ENCODE results near the gene ROBO1. TPM values are rescaled to one million over a fixed set of nuclear protein-coding genes. Genes with fewer than 3 reads are reported as not detected.

The ROBO1 gene
- total RNA-seq, 1 experiment from 2014 or later, result 67.6 TPM

DNA sequence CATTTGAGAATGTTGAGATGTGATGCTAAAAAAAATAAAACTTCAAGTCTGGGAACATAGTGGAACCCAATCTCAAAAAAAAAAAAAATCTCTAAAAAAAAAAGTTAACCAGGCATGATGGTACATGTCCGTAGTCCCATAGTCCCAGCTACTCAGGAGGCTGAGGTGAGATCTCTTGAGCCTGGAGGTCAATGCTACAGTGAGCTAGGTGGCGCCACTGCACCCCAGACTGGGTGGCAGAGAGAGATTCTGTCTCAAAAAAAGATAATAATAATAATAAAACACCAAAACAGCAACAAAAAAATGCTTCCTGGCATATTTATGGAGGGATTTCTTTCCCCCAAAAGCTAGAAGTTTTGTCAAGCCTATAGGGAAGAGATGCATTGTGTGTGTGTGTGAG, 361.6 kb downstream of the ROBO1 start:
- BruUV-seq (replicated peaks), result no TSS peak
- TF ChIP-seq EZH2 (IDR thresholded peaks at IDR 0.05; ENCODE audit: borderline replicate concordance, low read depth, low read length, poor library complexity, severe bottlenecking), result no peak
- TF ChIP-seq, protein P1, sequence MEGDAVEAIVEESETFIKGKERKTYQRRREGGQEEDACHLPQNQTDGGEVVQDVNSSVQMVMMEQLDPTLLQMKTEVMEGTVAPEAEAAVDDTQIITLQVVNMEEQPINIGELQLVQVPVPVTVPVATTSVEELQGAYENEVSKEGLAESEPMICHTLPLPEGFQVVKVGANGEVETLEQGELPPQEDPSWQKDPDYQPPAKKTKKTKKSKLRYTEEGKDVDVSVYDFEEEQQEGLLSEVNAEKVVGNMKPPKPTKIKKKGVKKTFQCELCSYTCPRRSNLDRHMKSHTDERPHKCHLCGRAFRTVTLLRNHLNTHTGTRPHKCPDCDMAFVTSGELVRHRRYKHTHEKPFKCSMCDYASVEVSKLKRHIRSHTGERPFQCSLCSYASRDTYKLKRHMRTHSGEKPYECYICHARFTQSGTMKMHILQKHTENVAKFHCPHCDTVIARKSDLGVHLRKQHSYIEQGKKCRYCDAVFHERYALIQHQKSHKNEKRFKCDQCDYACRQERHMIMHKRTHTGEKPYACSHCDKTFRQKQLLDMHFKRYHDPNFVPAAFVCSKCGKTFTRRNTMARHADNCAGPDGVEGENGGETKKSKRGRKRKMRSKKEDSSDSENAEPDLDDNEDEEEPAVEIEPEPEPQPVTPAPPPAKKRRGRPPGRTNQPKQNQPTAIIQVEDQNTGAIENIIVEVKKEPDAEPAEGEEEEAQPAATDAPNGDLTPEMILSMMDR (conservative IDR thresholded peaks at IDR 0.05; ENCODE audit: low read depth, low read length), result peak; percentile 47
- DNase-seq (ENCODE audit: low spot score), result no peak
- ChIA-PET POLR2A (ENCODE audit: low non-redundant PET) (no interaction called here), CTCF (interaction anchor here (0.6 kb wide), 1 partner anchor 300 kb away, joined by 4 read pairs; no protein-coding TSS in a partner anchor)
- H3K4me3 ChIP-seq (ENCODE audit: low read depth, low read length, poor library complexity, severe bottlenecking), result no peak overlapping the region
- intact Hi-C loops (cut with micrococcal nuclease; ENCODE audit: unreplicated experiment), result no loop called here
- no peaks in the 10 kb centered on the region for H3K36me3 ChIP-seq (ENCODE audit: insufficient read depth, low read length, poor library complexity, severe bottlenecking)
- no peaks in the 10 kb centered on the region for H3K27me3 ChIP-seq (replicated peaks; ENCODE audit: insufficient read depth, low read depth, low read length, poor library complexity)
- H3K27ac ChIP-seq (ENCODE audit: low read depth, low read length, poor library complexity, severe bottlenecking), result no peak overlapping the region
- no peaks in the 10 kb centered on the region for H3K4me1 ChIP-seq (ENCODE audit: insufficient read depth, low read length, poor library complexity, severe bottlenecking)
- no peaks in the 10 kb centered on the region for H3K9me3 ChIP-seq (ENCODE audit: low read depth, low read length, poor library complexity, severe bottlenecking)

DNA sequence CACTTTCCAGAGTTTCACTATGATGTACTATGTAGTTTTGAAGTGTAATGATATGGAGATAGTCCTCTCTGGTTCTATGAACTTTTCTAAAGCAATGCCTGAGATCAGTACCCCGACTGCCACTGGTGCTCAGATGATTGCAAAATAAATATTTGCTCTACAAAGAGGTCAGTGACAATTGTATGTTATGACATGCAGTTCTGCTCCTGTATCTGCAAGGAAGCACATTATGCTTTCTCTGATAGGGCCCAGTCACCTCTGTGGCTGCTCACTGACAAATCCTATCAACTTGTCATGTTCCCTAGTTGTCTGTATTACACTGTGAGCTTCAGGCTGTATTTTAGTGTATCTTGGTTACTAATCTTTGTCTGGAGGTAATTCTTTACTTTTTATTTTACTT, 362.6 kb downstream of the ROBO1 start:
- BruUV-seq (replicated peaks), result no TSS peak
- no peaks in the 10 kb centered on the region for H3K9me3 ChIP-seq (ENCODE audit: low read depth, low read length, poor library complexity, severe bottlenecking)
- H3K4me3 ChIP-seq (ENCODE audit: low read depth, low read length, poor library complexity, severe bottlenecking), result no peak overlapping the region
- TF ChIP-seq, protein P1 (conservative IDR thresholded peaks at IDR 0.05; ENCODE audit: low read depth, low read length), result no peak
- TF ChIP-seq EZH2 (IDR thresholded peaks at IDR 0.05; ENCODE audit: borderline replicate concordance, low read depth, low read length, poor library complexity, severe bottlenecking), result no peak
- ChIA-PET CTCF (no interaction called here), POLR2A (ENCODE audit: low non-redundant PET) (no interaction called here)
- intact Hi-C loops (cut with micrococcal nuclease; ENCODE audit: unreplicated experiment), result no loop called here
- H3K4me1 ChIP-seq (ENCODE audit: insufficient read depth, low read length, poor library complexity, severe bottlenecking), result no peaks in the 10 kb centered on the region
- no peak for DNase-seq (ENCODE audit: low spot score)
- no peaks in the 10 kb centered on the region for H3K36me3 ChIP-seq (ENCODE audit: insufficient read depth, low read length, poor library complexity, severe bottlenecking)
- no peaks in the 10 kb centered on the region for H3K27me3 ChIP-seq (replicated peaks; ENCODE audit: insufficient read depth, low read depth, low read length, poor library complexity)
- no peak overlapping the region for H3K27ac ChIP-seq (ENCODE audit: low read depth, low read length, poor library complexity, severe bottlenecking)

DNA sequence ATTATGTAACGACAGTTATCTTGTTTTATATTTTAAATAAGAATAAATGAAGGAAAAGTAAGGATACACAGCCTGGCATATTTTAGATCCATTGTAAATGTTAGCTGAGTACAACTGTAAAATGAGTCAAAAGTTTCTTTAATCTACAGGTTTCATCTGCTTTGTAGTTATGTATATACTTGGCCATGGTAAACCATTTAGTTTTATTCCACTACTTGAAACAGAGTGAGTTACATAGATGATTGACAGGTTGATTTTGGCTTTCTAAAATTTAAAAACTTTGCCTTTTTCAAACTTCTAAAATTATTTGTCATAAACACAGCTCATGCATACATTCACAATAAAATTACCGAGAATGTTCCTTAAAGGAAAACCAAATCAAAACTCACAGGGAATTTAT, 371.2 kb downstream of the ROBO1 start:
- no peaks in the 10 kb centered on the region for H3K36me3 ChIP-seq (ENCODE audit: insufficient read depth, low read length, poor library complexity, severe bottlenecking)
- no peak for DNase-seq (ENCODE audit: low spot score)
- no peaks in the 10 kb centered on the region for H3K9me3 ChIP-seq (ENCODE audit: low read depth, low read length, poor library complexity, severe bottlenecking)
- intact Hi-C loops (cut with micrococcal nuclease; ENCODE audit: unreplicated experiment), result no loop called here
- POLR2A ChIA-PET (ENCODE audit: low non-redundant PET), result no interaction called here
- no peak overlapping the region for H3K4me3 ChIP-seq (ENCODE audit: low read depth, low read length, poor library complexity, severe bottlenecking)
- CTCF ChIA-PET, result no interaction called here
- TF ChIP-seq EZH2 (IDR thresholded peaks at IDR 0.05; ENCODE audit: borderline replicate concordance, low read depth, low read length, poor library complexity, severe bottlenecking), result no peak
- TF ChIP-seq, protein P1 (conservative IDR thresholded peaks at IDR 0.05; ENCODE audit: low read depth, low read length), result no peak
- BruUV-seq (replicated peaks), result no TSS peak
- no peaks in the 10 kb centered on the region for H3K4me1 ChIP-seq (ENCODE audit: insufficient read depth, low read length, poor library complexity, severe bottlenecking)
- no peaks in the 10 kb centered on the region for H3K27me3 ChIP-seq (replicated peaks; ENCODE audit: insufficient read depth, low read depth, low read length, poor library complexity)
- no peak overlapping the region for H3K27ac ChIP-seq (ENCODE audit: low read depth, low read length, poor library complexity, severe bottlenecking)

Data from A673 (cell line).